PFSK-1 (cell line): ENCODE results near the gene KLHL3.

Experiments
- POLR2AphosphoS5 ChIP-seq: IDR thresholded peaks from 2 replicates; pipeline ENCODE4 v1.6.1; 2012; ENCODE audit warnings: low read depth, mild to moderate bottlenecking, control low read depth, low read length, moderate library complexity
- TAF1 ChIP-seq: IDR thresholded peaks from 2 replicates; pipeline ENCODE4 v1.6.1; 2012; ENCODE audit warnings: low read length, control low read depth, borderline replicate concordance; ENCODE audit not compliant: insufficient read depth
- TF ChIP-seq, protein P1 (sequence below), 2 experiments: IDR thresholded peaks; 2 replicates each; pipeline versions ENCODE4 v1.6.1 to v1.8.0; 2011 to 2012; ENCODE audit warnings: low read depth in 2 of 2, low read length in 2 of 2, control low read depth in 1 of 2, inconsistent platforms in 1 of 2, mild to moderate bottlenecking in 1 of 2, moderate library complexity in 1 of 2; ENCODE audit not compliant: insufficient read depth in 1 of 2

- TF ChIP-seq POLR2AphosphoS5 (no peak), TAF1 (no peak)
- TF ChIP-seq, protein P1, sequence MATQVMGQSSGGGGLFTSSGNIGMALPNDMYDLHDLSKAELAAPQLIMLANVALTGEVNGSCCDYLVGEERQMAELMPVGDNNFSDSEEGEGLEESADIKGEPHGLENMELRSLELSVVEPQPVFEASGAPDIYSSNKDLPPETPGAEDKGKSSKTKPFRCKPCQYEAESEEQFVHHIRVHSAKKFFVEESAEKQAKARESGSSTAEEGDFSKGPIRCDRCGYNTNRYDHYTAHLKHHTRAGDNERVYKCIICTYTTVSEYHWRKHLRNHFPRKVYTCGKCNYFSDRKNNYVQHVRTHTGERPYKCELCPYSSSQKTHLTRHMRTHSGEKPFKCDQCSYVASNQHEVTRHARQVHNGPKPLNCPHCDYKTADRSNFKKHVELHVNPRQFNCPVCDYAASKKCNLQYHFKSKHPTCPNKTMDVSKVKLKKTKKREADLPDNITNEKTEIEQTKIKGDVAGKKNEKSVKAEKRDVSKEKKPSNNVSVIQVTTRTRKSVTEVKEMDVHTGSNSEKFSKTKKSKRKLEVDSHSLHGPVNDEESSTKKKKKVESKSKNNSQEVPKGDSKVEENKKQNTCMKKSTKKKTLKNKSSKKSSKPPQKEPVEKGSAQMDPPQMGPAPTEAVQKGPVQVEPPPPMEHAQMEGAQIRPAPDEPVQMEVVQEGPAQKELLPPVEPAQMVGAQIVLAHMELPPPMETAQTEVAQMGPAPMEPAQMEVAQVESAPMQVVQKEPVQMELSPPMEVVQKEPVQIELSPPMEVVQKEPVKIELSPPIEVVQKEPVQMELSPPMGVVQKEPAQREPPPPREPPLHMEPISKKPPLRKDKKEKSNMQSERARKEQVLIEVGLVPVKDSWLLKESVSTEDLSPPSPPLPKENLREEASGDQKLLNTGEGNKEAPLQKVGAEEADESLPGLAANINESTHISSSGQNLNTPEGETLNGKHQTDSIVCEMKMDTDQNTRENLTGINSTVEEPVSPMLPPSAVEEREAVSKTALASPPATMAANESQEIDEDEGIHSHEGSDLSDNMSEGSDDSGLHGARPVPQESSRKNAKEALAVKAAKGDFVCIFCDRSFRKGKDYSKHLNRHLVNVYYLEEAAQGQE (IDR thresholded peaks at IDR 0.05; ENCODE audit: insufficient read depth in 1 of 2, low read depth in 2 of 2, low read length in 2 of 2) = no peak
Measured at GRCh38 chr5:137734331-137734730, 1.6 kb downstream of the KLHL3 start.
